Measurements from ENCODE around the gene EP300.
"Not testable (repeated sequence)": the region's sequence is repeated elsewhere in the genome, so short reads cannot be mapped to it uniquely, and the experiment has no call there.

The EP300 gene

DNA sequence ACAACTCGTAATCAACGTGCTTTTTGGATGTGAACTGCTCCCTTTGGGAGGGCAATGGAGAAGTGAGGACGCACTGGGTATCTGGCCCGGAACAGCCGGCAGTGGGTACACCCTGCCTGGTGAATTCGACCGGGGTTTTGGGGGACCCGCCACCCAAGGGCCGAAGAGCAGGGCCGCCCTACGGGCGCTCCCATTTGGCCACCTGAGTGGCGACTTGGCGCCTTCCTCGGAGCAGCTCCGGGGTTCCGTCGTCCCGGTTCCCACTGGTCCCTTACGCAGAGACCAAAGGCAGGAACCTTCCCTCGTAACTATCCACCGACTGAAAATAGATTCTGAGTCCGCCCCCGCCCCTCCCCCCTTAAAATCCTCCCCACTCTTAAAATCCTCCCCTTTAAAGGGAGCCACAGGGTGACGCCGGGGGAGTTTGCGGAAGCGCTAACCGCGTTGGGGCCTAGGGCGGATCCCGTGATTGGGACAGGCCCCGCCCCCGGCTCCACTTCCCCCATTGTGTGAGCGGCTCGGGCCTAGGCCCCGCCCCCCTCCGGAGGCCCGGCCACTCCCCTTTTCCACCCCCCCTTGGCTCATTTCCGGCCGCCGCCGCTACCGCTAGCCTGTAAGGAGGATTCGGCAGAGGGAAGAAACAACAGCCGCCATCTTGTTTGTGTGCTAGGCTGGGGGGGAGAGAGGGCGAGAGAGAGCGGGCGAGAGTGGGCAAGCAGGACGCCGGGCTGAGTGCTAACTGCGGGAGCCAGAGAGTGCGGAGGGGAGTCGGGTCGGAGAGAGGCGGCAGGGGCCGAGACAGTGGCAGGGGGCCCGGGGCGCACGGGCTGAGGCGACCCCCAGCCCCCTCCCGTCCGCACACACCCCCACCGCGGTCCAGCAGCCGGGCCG, 1.0 kb upstream of the EP300 start:
- DNase-seq: peak; percentile 98

DNA sequence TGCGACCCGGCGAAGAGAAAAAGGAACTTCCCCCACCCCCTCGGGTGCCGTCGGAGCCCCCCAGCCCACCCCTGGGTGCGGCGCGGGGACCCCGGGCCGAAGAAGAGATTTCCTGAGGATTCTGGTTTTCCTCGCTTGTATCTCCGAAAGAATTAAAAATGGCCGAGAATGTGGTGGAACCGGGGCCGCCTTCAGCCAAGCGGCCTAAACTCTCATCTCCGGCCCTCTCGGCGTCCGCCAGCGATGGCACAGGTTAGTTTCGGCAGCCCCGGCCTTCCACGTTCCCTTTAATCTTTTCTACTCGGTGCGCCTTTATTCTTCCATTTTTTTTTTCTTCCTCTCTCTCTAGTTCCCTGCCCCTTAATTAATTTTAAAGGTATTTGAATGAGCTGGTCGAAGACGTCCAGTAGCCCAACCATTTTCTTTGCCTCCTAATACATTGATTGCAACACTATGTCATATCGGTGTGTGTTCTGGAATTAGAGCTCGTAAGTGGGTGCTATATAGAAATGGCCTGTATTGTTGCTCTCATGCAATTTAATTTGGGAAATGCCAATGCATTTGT, 537 bp downstream of the EP300 start:
- DNase-seq: no peak

GRCh38 chr22:41094041-41094593, 1.7 kb downstream of the EP300 start:
- no peak for DNase-seq

DNA sequence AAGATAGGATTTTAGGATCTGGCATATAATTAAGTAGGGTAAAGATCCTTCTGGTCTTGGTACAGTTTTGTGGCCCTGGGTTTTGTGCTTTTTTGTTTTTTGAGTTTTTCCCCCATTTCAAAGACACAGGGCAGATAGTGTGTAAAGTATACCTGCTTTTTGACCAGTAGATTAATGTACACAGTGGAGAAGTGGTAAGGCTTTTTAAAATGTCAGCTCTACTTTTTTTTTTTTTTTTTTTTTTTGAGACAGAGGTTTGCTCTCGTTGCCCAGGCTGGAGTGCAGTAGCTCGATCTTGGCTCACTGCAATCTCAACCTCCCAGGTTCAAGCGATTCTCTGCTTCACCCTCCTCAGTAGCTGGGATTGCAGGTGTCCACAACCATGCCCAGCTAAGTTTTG, 4.0 kb downstream of the EP300 start:
- DNase-seq: no peak

DNA sequence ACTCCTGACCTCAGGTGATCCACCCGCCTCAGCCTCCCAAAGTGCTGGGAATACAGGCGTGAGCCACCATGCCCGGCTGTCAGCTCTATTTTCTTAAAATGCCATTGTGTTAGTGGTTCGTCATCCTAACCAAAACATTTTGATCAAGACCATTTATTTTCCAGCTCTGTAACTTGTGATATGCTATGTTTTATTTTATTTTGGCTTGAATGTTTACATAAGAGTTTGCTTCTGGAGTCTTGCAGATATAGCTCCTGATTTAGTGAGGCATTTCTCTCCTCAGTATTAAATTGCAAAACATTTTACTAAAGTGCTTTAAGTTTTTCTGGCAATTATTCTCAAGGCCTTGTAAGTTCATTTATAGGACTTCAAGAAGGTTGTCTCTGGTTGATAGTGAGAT, 4.4 kb downstream of the EP300 start:
- no peak for DNase-seq

DNA sequence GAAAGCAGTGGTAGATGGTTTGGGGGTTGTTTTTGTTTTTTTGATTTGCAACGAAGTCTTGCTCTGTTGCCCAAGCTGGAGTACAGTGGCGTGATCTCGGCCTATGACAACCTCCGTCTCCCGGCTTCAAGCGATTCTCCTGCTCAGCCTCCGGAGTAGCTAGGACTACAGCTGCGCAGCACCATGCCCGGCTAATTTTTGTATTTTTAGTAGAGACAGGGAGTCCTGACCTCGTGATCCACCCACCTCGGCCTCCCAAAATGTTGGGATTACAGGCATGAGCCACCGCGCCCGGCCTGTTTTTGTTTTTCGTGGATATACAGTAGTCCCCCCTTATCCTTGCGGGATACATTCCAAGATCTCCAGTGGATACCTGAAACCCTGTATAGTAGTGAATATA, 6.6 kb downstream of the EP300 start:
- no peak for DNase-seq

DNA sequence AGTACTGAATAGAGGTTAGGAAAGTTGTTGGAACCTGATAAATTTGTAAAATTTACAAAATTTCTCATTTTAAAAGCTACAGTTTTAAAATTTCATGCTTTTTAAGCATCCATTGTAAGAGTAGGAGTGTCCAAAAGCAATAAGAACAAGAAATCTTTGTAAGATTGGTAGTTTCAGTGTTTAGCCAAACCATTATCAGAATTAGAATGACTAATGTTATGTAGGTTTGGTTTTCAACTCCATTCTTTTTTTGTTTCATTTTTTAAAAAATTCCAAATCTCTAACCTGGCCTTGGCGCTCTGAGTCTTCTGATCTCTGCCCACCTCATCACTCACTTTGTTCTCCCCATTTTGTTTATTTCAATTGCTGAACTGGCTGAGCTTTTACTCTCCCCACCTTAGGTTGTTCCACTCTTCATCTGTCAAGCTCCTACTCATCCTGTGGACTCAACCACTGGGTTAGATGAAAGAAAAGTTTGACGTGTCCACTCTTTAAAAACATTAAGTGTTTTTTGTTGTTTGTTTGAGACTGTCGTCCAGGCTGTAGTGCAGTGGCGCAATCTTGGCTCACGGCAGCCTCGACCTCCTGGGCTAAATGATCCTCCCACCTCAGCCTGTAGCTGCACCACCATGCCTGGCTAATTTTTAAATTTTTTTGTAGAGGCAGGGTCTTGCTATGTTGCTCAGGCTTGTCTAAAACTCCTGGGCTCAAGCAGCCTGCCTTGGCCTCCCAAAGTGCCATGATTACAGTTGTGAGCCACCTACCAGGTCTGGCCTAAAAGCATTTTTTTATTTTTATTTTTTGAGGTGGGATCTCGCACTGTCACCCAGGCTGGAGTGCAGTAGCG, 14.0 kb downstream of the EP300 start:
- no peak for DNase-seq

GRCh38 chr22:41106969-41107325, 14.6 kb downstream of the EP300 start:
- DNase-seq: not testable (repeated sequence)

GRCh38 chr22:41110968-41111367, 18.6 kb downstream of the EP300 start:
- DNase-seq: no peak

GRCh38 chr22:41116342-41116741, 23.9 kb downstream of the EP300 start:
- no peak for DNase-seq

- no peak for DNase-seq
Observed at GRCh38 chr22:41117127-41117965, 25.0 kb downstream of the EP300 start.

DNA sequence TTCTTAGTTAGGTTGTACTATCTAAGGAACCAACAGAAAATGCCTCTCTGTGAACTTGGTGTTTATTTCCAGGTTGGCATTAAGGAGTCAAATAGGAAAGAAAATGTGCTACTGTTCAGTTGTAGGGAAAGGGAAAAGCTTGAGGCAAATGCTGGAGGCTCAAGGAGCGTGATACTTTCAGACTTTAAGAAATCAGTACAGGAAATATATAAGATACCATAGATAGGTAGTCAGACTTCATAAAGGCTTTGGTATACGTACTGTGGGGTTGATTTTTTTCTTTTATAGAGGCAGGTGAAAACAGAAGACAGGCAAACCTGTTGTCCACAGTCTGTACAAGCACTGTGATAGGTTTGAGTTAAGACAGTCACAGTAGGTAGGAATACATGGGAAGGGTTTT, 30.8 kb downstream of the EP300 start:
- no peak for DNase-seq

- DNase-seq: no peak
Observed at GRCh38 chr22:41124086-41124485, 31.7 kb downstream of the EP300 start.

DNA sequence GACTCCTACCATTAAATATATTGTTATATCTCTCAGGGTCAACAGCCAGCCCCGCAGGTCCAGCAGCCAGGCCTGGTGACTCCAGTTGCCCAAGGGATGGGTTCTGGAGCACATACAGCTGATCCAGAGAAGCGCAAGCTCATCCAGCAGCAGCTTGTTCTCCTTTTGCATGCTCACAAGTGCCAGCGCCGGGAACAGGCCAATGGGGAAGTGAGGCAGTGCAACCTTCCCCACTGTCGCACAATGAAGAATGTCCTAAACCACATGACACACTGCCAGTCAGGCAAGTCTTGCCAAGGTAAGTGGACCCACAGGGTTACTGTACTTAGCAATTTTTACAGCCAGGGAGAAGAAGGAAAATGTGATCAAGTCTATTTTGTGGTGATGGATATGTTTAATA, 35.1 kb downstream of the EP300 start:
- DNase-seq: no peak

DNA sequence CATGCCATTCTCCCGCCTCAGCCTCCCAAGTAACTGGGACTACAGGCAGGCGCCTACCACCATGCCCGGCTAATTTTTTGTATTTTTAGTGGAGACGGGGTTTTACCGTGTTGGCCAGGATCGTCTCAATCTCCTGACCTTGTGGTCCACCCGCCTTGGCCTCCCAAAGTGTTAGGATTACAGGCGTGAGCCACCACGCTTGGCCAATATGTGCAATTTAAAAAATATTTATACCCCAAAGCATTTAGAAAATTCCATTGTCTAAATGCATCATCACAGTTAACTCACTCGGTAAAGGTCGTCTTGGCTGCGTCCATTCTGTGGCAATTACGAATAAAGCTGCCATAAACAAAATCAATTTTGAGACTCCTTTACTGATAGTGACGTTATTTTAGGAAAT, 36.2 kb downstream of the EP300 start:
- no peak for DNase-seq

GRCh38 chr22:41132550-41132949, 40.2 kb downstream of the EP300 start:
- no peak for DNase-seq

- no peak for DNase-seq
Observed at GRCh38 chr22:41140365-41140957, 48.1 kb downstream of the EP300 start.

DNA sequence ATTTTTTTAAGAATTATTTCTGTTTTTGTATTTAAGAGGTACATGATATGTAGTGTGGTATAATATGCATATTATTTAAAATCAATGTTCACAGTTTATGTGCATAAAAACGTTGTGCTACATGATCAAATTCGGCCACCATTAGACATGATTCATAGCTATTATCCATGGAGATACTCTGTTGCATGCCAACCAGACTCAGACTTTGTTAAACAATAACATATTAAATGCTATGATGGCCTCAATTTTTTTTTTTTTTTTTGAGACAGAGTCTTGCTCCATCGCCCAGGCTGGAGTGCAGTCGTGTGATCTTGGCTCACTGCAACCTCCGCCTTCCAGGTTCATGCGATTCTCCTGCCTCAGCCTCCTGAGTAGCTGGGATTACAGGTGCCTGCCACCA, 53.5 kb downstream of the EP300 start:
- not testable (repeated sequence) for DNase-seq

DNA sequence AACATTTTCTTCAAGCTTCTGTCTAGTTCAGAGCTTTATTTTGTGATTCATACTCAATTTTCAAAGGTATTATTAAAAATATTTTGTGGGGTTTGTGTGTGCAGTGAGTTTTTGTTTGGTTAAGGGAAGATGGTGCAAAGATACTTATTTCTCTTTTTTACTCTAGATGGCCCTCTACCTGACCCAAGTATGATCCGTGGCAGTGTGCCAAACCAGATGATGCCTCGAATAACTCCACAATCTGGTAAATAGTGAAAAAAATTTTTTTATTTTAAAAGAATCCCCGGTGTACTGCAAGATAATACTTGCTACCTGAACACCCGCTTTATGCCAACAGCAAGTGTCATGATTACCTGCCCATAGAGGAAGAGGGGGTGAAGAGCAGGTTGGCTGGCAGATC, 54.2 kb downstream of the EP300 start:
- DNase-seq: no peak

DNA sequence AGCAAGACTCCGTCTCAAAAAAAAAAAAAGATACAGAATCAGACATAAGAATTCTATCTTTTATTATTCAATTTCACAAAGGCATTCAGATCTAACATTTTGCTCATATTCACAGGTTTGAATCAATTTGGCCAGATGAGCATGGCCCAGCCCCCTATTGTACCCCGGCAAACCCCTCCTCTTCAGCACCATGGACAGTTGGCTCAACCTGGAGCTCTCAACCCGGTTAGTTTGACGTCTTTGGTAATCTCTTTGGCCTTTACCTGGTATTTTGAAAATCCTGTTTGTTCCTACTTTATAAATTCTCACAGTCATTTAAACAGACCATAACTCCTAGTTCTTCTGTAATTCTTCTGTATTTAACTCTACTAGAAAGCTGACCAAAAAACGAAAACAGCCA, 55.3 kb downstream of the EP300 start:
- DNase-seq: no peak

GRCh38 chr22:41152902-41153301, 60.5 kb downstream of the EP300 start:
- no peak for DNase-seq

DNA sequence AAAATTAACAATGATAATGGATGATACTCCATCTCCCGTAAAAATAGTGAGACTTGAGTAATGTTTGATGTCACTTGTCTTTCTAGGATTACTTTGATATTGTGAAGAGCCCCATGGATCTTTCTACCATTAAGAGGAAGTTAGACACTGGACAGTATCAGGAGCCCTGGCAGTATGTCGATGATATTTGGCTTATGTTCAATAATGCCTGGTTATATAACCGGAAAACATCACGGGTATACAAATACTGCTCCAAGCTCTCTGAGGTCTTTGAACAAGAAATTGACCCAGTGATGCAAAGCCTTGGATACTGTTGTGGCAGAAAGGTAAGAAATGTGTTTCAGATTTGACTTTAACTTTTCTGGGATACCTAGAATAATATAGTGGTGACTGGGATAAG, 64.7 kb downstream of the EP300 start:
- no peak for DNase-seq
